NOMO-1 (cell line): ENCODE measurements around the gene FOXN1.
"Not testable (repeated sequence)": the region's sequence is repeated elsewhere in the genome, so short reads cannot be mapped to it uniquely, and the experiment has no call there.

Experiments
- DNase-seq, 2 experiments: peaks; one replicate each; lab custom pipeline; 2025; ENCODE audit not compliant: unreplicated experiment in 2 of 2; lab: John Stamatoyannopoulos, UW

The FOXN1 gene

DNA sequence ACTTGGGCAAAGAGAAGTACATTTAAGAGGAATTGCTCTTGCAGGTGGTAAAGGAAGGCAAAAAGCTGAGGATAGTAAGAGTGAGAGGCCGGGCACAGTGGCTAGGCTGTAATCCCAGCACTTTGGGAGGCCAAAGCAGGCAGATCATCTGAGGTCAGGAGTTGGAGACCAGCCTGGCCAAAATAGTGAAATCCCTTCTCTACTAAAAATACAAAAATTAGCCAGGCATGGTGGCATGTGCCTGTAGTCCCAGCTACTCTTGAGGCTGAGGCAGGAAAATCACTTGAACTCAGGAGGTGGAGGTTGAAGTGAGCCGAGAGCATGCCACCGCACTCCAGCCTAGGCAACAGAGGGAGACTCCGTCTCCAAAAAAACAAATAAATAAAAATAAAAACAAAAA lies 16.1 kb downstream of the FOXN1 start:
- not testable (repeated sequence) for DNase-seq

DNA sequence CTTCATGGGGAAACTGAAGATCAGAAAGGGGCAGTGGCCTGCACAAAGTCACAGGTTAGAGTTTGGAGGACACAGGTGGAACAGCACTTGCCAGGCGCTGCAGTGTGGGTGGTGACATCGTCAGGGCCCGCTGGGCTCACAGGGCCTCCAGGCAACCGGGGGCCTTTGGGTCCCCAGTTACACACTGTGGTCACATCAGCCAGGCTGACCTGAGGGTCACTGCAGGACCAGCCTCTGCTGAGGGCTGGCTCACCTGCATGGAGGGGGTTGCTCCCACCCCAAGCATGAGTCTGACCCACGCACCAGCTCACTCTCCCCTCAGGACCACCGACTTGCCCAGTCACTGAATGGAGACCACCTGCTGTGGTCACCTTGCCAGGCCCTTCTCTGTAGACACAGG lies 17.0 kb downstream of the FOXN1 start:
- no peak for DNase-seq

DNA sequence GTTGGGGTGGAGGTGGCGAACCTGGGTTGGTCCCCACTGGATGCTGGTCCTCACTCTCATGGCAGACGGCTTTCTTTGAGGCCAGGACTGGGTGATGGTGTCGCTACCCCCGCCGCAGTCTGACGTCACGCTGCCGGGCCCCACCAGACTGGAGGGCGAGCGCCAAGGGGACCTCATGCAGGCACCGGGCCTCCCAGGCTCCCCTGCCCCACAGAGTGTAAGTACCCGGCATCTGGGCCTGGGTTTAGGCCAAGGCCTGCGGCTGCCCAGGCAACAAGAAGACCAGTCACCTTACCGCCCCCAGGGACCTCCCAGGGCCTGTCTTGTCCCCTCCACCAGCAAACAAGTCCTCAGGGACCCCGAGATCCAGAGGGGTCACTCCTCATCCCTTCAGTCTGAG lies 17.7 kb downstream of the FOXN1 start:
- no peak for DNase-seq

DNA sequence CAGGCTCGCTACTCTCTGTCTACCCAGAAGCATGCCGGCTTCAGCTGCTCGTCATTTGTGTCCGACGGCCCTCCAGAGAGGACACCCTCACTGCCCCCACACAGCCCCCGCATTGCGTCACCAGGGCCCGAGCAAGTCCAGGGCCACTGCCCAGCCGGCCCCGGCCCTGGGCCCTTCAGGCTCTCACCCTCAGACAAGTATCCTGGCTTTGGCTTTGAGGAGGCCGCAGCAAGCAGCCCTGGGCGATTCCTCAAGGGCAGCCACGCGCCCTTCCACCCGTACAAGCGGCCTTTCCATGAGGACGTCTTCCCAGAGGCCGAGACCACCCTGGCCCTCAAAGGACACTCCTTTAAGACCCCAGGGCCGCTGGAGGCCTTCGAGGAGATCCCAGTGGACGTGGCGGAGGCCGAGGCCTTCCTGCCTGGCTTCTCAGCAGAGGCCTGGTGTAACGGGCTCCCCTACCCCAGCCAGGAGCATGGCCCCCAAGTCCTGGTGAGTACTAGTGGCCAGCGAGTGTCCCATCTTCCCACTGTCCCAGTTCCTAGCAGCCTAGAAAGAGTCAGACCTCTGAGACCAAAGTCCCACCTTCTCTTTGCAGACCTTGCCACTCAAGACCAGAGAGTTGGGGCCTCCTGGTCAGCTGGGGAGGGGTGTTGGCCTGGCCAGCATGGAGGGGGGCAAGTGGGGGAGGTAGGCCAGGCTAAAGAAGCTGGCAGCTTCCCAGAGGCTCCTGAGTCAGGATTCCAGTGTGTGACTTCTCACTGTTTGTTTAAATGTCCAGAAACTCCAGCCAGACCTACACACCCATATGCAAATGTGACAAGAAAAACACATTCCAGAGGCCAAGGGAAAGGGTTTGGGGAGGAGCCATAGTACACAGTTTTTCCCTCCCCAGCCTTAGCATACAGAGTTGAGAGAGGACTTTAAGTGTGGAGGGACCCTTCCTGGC lies 18.6 kb downstream of the FOXN1 start:
- no peak for DNase-seq

GRCh38 chr17:28526381-28526780 lies 20.2 kb downstream of the FOXN1 start:
- DNase-seq: no peak

DNA sequence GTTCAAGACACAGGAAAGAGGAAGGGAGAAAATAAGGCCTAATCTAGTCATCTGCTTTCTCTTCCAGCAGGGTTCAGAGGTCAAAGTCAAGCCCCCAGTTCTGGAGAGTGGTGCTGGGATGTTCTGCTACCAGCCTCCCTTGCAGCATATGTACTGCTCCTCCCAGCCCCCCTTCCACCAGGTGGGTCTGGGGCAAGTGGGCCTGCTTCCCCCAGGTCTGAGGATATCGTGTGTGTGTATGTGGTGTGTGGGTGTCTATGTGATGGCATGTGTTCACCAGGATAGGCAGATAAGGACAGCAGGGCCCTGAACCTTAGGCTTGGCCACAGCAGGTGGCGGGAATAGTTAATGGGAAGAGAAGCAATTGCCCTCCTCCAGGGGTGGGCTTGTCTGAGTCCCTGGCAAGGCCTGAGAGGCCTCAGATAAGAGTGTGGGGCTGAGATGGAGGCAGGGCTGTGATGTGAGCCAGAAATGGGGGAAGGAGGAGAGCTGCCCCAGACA lies 21.1 kb downstream of the FOXN1 start:
- no peak for DNase-seq

DNA sequence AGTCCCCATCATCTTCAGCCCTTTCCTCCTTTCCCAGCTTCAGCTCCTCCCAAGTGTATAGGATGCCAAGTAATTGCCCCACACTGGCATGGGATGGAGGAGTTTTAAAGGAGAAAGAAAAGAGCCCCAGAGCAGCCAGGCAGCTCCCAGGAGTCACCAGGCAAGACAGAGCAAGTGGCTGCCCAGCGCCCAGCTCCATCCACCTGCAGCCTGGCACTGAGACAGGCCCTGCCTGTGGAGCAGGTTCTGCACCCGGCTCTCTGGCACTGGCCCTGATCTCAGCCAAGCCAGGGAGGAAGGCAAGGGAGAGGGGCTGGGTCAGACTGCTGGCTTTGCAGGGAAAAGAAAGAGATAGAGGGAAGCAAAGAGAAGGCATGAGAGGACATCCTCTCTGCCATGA lies 21.7 kb downstream of the FOXN1 start:
- DNase-seq: no peak

GRCh38 chr17:28528327-28529012 lies 22.3 kb downstream of the FOXN1 start:
- no peak for DNase-seq

GRCh38 chr17:28529013-28529400 lies 22.9 kb downstream of the FOXN1 start:
- DNase-seq: no peak

- no peak for DNase-seq
Observed at GRCh38 chr17:28530250-28530649, 24.1 kb downstream of the FOXN1 start.

DNA sequence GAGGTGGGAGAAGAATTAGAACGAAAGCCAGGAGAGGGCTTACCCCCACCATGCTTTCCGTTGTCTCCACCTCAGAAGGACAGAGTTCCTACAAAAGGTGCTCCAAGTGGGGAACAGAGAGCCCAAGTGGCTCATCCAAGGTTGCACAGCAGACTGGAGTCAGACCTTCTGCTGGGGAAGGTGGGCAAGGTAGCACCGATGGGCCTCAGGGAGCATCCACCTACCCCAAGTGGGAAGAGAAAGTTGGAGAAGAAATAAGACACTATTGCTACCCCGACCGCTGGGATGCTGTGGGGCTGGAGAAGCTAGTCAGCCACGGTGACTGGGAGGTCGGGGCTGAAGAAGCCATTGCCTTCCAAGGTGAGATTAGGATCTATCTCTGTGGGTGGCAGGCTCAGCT lies 24.8 kb downstream of the FOXN1 start:
- no peak for DNase-seq

DNA sequence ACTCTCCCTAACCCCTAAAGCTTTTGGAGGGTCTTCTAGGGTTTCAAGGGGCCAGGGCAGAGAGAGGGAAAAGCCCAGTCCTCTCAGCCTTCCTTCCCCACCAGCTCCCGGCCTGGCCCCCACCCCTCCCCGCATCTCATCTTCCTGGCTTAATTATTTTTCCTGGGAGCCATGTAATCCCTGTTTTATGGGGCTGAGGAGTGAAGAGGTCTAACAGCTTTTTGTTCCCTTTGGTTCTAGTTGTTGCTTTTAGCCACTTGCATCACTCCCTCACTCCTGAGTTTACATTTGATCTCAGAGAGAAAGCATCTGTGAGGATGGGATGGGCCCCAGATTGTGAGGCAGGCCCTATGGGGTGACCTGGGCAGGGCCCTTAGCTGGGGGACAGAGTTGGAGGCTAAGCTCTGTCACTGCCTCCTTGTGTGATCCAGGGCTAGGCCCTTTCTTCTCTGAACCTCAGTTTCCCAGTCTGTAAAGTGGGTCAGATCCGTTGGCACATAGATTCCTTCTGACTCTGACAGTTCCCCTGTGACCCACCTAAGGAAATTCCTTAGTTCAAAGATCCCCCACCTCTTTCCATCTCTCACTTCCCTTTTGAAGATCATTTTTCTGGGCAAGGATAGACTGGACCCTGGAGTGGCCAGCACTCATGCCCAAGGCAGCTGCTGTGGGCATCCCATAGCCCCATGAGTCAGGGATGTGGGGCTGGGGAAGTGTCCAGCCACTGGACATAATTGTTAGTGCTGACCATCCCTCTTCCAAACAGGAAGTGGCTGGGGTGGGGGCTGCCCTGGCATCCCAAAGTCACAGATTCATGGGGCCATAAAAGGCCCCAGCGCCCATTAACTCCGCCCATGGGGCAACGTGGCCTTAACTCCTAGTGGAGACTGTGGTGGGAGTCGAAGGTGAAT lies 26.2 kb downstream of the FOXN1 start:
- no peak for DNase-seq

DNA sequence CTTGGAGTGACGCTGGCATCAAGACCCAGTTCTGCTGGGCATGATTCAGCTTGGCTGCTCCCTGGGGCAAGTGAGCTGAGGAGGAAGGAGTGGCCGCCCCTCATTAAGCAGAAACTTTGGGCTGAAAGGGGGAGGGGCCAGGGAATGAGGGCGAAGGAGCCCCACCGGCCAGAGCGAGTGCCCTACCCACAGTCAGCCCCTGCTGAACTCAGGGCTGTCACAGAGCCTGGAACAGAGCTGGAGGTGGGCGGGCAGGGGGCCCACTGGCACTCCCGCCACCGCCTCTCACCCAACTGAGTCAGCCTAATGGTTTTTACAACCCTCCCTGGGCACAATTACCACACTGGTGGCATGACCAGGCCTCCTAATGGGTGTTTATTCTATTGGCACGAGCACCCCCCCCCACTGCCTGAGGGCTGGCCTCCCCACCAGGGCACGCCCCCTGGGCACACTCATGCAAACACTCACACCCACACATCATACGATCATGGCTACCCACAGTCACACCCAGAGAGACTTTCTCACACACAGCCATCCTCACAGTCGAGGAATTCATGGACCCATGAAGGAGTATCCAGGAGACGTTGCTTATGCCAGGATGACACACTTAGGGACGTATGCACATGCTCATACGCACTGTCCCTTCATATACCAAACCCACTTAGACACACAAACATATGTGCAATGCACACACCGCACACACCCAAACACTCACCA lies 27.1 kb downstream of the FOXN1 start:
- no peak for DNase-seq

DNA sequence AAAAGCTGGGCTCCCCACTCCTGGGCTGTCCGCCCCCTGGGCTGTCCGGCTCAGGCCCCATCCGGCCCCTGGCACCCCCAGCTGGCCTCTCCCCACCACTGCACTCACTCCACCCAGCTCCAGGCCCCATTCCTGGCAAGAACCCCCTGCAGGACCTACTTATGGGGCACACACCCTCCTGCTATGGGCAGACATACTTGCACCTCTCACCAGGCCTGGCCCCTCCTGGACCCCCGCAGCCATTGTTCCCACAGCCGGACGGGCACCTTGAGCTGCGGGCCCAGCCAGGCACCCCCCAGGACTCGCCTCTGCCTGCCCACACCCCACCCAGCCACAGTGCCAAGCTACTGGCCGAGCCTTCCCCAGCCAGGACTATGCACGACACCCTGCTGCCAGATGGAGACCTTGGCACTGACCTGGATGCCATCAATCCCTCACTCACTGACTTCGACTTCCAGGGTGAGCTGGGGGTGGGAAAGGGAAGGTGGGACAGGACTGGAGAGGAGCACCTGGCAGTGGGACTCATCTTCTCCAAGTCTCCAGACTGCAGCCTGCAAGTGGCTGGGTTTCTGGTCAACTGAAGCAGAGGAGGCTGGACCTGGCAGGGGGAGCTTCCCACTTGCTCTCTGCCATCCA lies 28.7 kb downstream of the FOXN1 start:
- no peak for DNase-seq

GRCh38 chr17:28536532-28537218 lies 30.5 kb downstream of the FOXN1 start:
- no peak for DNase-seq

GRCh38 chr17:28537219-28537610 lies 31.1 kb downstream of the FOXN1 start:
- DNase-seq: no peak

GRCh38 chr17:28538296-28538895 lies 32.2 kb downstream of the FOXN1 start:
- no peak for DNase-seq

GRCh38 chr17:28540231-28540630 lies 34.1 kb downstream of the FOXN1 start:
- no peak for DNase-seq

DNA sequence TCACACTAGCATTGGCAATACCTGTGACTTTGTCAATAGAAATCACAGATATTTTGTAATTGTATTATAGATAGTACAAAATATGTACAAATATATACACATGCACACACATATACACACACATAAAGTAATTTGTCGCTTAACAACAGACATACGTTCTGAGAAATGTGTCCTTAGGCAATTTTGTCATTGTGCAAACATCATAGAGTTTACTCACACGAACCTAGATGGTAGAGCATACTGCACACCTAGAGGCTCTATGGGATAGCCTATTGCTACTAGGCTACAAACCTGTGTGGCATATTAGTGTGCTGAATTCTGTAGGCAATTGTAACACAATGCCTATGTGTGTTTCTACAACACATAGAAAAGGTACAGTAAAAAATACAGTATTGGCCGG lies 35.3 kb downstream of the FOXN1 start:
- no peak for DNase-seq
